Neural progenitor cell (in vitro differentiated cells): ENCODE results near the gene ISCA1.

Experiments
- EZH2 ChIP-seq: fragments of 200-600 bp; sonication (generic); IDR thresholded peaks from 2 replicates; pipeline ENCODE4 v1.6.1; 2017; ENCODE audit warnings: antibody characterized with exemption, mild to moderate bottlenecking, moderate library complexity
- EZH2phosphoT487 ChIP-seq: fragments of 200-600 bp; sonication (generic); IDR thresholded peaks from 2 replicates; pipeline ENCODE4 v1.6.1; 2017; ENCODE audit warnings: antibody characterized with exemption
- TF ChIP-seq, protein P1 (sequence below): fragments of 200-600 bp; sonication (generic); IDR thresholded peaks from 2 replicates; pipeline ENCODE4 v1.5.1; 2017; ENCODE audit warnings: antibody characterized with exemption, mild to moderate bottlenecking

DNA sequence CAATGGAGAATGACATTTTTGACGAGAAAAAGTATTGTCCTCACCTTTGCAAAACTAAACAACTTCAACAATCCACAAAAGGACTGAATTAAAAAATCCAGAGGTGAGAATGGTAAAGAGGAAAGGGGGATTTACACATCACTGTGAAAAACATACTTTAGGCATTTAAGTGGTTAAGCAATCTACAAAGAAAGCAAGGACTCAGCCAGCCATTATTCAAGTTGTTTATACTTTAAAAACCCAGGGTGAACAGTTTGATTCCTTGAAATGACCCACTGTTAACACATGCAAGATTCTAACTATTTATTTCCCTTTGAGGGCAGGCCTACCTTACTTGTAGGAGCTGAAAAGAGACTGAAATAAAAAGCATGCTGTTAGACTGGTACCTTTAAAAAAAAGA, 42.6 kb upstream of the ISCA1 start:
- TF ChIP-seq, protein P1, sequence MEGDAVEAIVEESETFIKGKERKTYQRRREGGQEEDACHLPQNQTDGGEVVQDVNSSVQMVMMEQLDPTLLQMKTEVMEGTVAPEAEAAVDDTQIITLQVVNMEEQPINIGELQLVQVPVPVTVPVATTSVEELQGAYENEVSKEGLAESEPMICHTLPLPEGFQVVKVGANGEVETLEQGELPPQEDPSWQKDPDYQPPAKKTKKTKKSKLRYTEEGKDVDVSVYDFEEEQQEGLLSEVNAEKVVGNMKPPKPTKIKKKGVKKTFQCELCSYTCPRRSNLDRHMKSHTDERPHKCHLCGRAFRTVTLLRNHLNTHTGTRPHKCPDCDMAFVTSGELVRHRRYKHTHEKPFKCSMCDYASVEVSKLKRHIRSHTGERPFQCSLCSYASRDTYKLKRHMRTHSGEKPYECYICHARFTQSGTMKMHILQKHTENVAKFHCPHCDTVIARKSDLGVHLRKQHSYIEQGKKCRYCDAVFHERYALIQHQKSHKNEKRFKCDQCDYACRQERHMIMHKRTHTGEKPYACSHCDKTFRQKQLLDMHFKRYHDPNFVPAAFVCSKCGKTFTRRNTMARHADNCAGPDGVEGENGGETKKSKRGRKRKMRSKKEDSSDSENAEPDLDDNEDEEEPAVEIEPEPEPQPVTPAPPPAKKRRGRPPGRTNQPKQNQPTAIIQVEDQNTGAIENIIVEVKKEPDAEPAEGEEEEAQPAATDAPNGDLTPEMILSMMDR: no peak
- no peak for TF ChIP-seq EZH2
- no peak for TF ChIP-seq EZH2phosphoT487
